ENCODE measurements around the gene MAML2. TPM values are rescaled to one million over a fixed set of nuclear protein-coding genes. Genes with fewer than 3 reads are reported as not detected.
A peak's percentile ranks its signal among the peaks of the same experiment; 100 is the strongest.
"Not testable (repeated sequence)": the region's sequence is repeated elsewhere in the genome, so short reads cannot be mapped to it uniquely, and the experiment has no call there.

Gene MAML2
- total RNA-seq, 1 donor from 2014 or later = 8.0 TPM

- no peak for DNase-seq (ENCODE audit: low read depth)
Observed at GRCh38 chr11:96271777-96272176, 71.2 kb downstream of the MAML2 start.

DNA sequence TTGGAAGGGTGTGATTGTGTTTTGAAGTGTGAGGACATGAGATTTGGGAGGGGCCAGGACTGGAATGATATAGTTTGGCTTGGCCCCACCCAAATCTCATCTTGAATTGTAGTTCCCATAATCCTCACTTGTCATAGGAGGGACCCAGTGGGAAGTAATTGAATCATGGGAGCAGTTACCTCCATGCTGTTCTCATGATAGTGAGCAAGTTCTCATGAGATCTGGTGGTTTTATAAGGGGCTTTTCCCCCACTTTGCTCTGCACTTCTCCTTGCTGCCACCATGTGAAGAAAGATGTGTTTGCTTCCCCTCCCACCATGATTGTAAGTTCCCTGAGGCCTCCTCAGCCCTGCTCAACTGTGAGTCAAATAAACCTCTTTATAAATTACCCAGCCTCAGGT lies 71.6 kb downstream of the MAML2 start:
- DNase-seq (ENCODE audit: low read depth) = not testable (repeated sequence)

DNA sequence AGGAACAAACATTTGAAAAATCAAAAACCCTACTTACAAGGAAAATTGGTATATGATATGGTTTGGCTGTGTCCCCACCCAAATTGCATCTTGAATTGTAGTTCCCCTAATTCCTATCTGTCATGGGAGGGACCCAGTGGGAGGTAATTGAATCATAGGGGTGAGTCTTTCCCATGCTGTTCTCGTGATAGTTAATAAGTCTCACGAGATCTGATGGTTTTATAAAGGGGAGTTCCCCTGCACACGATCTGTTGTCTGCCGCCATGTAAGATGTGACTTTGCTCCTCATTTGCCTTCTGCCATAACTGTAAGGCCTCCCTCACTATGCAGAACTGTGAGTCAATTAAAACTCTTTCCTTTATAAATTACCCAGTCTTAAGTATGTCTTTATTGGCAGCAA lies 74.5 kb downstream of the MAML2 start:
- DNase-seq (ENCODE audit: low read depth) = not testable (repeated sequence)

- DNase-seq (ENCODE audit: low read depth) = peak; percentile 33
Observed at GRCh38 chr11:96267496-96268032, 75.4 kb downstream of the MAML2 start.

GRCh38 chr11:96267001-96267495 lies 75.9 kb downstream of the MAML2 start:
- no peak for DNase-seq (ENCODE audit: low read depth)

- no peak for DNase-seq (ENCODE audit: low read depth)
Observed at GRCh38 chr11:96265972-96266371, 77.0 kb downstream of the MAML2 start.

- DNase-seq (ENCODE audit: low read depth) = no peak
Observed at GRCh38 chr11:96265220-96265737, 77.7 kb downstream of the MAML2 start.

DNA sequence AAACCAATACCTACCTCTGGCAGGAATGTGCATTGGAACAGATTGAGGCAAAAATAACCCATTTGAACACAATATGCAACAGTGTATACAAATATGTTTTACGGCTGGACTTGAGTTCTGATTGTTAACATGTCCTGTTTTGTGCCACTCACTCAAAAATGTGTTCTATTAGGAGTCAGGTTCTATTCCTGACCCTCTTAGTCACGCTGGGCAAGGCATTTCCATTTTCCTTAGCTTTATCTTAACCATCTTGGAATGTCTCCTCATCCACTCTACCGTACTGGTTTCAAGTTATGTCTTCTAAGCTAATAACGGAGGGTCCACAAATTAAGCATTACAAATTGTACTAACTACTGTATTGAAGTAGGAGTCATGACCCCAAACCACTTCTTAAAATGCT lies 78.6 kb downstream of the MAML2 start:
- no peak for DNase-seq (ENCODE audit: low read depth)

GRCh38 chr11:96263238-96263763 lies 79.7 kb downstream of the MAML2 start:
- no peak for DNase-seq (ENCODE audit: low read depth)

GRCh38 chr11:96260532-96260931 lies 82.5 kb downstream of the MAML2 start:
- DNase-seq (ENCODE audit: low read depth) = no peak

- DNase-seq (ENCODE audit: low read depth) = no peak
Observed at GRCh38 chr11:96260067-96260511, 82.9 kb downstream of the MAML2 start.

DNA sequence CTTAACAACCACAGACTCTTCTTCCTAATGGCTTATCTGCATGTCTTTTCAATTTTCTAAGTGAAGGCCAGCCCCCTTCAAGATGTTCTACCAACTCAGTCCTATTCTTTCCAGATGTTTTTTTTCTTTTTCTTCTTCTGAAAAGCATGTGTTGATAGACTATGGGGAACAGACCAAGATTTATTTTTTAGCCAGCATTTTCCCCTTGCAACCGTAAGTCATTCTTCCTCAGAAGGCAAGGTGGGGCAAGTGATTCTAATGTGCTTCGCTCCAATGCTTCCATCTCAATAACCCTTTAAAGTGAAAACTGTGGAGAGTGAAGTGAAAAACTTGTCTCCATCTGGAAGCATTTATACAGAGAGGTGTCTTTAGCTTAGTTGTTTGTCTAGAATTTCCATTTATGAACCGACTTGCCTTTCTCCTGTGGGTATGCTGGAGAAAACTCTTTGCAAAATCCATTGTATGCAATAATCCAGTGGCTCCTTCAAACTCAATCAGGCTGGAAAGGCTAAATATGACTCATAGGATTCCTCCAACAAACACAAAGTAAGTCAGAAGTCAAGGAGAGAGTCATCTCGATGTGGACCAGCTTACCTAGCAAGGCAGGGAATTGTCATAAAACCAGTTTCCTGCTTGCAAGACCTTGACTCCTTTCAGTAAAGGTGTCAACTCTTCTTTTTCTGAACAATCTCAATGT lies 83.7 kb downstream of the MAML2 start:
- DNase-seq (ENCODE audit: low read depth) = no peak

- no peak for DNase-seq (ENCODE audit: low read depth)
Observed at GRCh38 chr11:96257972-96258934, 84.7 kb downstream of the MAML2 start.

GRCh38 chr11:96257036-96257435 lies 86.0 kb downstream of the MAML2 start:
- DNase-seq (ENCODE audit: low read depth) = no peak

GRCh38 chr11:96256215-96257011 lies 86.6 kb downstream of the MAML2 start:
- DNase-seq (ENCODE audit: low read depth) = no peak

DNA sequence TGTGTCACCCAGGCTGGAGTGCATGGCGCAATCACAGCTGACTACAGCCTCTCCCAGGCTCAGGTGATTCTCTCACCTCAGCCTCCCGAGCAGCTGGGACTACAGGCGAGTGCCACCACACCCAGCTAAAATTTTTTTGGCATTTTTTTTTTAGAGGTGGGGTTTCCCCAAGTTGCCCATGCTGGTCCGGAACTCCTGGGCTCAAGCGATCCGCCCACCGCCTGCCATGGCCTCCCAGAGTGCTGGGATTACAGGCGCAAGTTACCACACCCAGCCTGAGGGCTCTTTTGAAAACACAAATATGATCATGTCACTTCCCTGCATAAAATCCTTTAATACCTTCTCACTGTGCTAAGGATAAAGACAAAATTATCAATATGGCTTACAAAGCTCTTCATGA lies 88.1 kb downstream of the MAML2 start:
- no peak for DNase-seq (ENCODE audit: low read depth)

DNA sequence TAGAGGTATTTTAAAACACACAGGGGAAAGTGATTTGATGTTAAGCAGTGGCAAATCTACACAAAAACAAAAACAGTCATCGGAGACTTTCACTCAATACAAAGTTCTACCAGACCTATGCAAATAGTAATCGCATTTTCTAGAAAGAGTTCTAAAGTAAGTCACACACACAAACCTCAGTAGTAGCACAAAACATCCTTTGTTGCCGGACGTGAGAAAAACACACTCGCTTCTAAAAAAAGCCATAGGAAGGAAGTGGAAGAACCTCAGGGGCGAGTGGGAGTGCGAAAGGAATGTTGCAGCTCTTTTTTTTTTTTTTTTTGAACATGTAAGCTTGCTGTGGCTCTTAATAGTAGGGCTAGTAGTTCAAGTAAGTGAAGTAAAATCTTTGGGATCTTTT lies 88.9 kb downstream of the MAML2 start:
- no peak for DNase-seq (ENCODE audit: low read depth)

DNA sequence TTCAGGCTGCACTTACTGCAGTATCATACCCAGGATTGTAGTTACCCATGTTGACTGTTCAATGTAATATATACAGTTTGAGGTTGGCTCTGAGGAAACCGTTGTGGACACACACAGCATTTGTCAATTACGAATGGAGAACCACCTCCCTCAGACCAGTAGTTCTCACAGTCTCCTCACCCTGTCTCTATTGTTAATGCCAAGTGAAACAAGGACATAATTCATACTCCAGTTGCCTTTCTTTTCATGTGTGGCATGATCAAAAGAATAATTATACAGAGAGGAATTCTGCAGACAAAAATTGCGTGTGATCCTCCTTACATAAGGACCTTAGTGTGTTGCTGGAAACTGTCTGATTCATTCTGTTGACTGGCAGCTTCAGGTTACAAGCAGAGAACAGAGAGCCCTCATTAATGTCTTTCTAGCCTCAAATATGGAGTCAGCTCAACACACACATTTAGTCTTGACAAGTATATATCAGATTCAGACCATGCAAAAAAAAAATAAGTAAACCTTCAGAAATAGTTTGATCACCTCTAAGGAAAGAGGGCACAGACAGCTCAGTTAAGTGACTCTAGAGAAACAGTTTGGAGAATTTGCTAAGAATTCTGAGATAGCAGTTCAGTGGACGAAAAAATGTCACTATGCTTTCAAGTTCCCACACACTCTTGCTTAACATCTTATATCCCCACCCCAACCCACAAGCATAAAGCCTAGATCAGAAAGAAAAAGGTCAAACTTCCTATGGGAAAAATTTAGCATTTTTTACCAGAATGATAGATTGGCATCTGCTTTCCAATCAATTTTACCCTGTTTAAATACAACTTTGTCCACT lies 96.1 kb downstream of the MAML2 start:
- peak; percentile 59 for DNase-seq (ENCODE audit: low read depth)

- DNase-seq (ENCODE audit: low read depth) = peak; percentile 96
Observed at GRCh38 chr11:96242971-96243647, 99.9 kb downstream of the MAML2 start.
